Colon (tissue), 2 donors: ENCODE results near the gene PITPNM3.

Source experiments
- FAIRE-seq: peaks from 2 replicates; lab custom pipeline; 2012; peaks lifted over from hg19 to GRCh38; lab: Jason Lieb, UNC
- donor health status: control.
- donor health status: control.

Gene PITPNM3

GRCh38 chr17:6551356-6551755 is 5.0 kb downstream of the PITPNM3 start:
- FAIRE-seq = no peak

GRCh38 chr17:6549384-6550036 is 6.8 kb downstream of the PITPNM3 start:
- FAIRE-seq = no peak

GRCh38 chr17:6548578-6549330 is 7.6 kb downstream of the PITPNM3 start:
- FAIRE-seq = no peak

GRCh38 chr17:6548034-6548433 is 8.3 kb downstream of the PITPNM3 start:
- no peak for FAIRE-seq

- no peak for FAIRE-seq
Measured at GRCh38 chr17:6547336-6547735, 9.0 kb downstream of the PITPNM3 start.

DNA sequence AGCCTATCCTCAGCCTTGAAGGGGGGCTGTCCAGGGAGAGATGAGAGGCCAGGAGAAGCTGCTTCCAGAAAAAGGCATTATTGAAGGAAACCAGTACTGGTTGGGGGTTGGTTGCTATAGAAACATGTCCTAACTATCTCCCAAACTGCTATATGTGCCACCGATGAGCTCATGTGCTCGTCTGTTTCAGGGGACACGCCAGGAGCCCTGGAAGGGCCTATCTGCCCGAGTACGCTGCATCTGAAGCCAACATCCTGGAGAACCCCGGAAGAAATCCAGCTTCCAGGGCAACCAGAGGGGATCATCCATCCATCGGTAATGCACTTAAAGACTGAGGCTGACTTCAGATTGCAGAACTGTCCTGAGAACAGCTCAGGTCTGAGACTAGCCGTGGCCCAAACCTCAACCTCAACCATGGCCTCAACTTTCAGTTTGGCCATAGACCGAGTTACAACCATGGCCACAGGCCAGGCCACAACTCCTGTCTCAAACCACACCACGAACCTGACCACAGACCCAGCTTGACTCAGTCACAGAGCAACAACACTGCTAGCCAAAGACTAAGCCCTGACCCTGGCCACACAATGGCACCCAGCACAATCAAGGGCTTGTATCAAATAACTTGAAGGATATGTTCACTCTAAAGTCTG is 10.2 kb downstream of the PITPNM3 start:
- FAIRE-seq = no peak

DNA sequence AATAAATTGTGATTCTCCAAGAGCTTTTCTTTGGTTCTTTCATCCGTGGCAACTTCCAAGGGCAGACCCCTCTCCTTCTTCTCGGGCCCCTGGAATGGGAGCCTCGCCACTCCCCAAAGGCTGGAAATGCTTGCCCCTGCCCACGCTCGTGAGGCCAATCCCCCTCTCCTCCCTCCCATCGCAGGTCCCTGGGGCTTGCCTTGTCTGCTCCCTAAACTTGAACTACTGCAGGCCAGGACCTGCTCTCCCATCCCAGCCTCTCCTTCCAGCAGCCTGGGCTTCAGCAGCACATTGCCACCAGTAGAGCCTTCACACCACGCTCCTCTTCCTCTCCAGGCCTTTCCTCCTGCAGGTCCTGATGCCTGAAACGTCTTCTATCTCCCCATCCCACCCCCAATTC is 11.1 kb downstream of the PITPNM3 start:
- no peak for FAIRE-seq

GRCh38 chr17:6544011-6544370 is 12.4 kb downstream of the PITPNM3 start:
- FAIRE-seq = no peak

DNA sequence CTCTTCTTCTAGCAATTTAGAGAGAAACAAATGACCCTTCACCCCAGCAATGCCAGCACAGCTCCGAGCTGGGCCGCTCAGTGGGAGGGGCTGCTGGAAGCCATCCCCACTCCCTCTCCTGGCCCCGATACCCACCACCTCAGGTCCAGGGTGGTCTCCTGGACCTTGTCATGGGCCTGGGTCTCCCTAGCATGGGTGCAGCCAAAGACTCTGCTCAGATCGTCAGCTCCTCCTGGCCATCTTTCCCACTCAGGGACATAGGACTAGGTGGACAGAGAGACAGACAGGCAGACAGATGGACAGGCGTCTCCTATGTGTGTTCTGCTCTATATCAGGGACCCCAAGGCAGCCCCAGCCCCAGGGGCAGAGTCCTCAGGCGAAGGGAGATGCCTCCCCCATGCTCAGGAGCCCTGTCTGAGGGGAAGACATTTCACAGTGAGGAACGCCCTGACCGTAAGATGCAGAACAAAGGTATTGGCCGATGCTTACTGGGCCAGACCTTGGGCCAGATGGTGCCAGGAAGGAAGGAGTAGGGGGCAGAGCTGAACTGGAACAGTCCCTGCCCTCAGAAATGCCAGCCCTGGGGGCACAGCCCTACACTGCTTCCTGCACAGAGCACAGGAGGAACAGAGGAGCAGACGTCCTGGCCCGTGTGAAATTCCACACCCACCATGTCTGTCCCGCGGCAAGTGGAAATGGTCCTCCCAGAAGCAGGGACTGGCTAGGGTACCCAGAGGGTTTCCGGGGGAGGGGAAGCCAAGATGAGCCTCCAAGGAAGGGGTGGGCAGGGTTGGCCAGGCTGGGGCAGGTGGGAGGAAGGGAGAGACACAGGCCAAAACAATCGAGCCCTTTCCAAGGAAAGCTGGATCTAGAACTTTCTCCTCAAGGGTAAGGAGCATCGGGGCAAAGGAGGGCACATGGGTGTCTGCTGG is 13.0 kb downstream of the PITPNM3 start:
- FAIRE-seq = no peak

DNA sequence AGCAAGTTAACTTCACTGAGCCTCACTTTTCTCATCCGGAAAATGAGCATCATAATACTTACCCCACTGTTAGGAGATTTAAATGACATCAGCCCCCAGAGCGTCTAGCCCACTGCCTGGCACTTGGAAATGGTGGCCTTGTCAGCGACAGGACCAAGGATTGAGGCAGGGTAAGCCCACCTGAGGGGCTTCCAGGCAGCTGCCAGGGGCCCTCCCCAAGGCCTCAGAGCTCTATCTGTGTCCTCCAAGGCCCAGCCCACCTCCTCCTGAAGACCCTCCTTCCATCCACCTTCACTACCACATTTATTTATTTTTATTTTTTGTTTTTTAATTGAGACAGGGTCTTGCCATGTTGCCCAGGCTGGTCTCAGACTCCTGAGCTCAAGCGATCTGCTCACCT is 13.8 kb downstream of the PITPNM3 start:
- FAIRE-seq = no peak

- no peak for FAIRE-seq
Measured at GRCh38 chr17:6541886-6542285, 14.5 kb downstream of the PITPNM3 start.

DNA sequence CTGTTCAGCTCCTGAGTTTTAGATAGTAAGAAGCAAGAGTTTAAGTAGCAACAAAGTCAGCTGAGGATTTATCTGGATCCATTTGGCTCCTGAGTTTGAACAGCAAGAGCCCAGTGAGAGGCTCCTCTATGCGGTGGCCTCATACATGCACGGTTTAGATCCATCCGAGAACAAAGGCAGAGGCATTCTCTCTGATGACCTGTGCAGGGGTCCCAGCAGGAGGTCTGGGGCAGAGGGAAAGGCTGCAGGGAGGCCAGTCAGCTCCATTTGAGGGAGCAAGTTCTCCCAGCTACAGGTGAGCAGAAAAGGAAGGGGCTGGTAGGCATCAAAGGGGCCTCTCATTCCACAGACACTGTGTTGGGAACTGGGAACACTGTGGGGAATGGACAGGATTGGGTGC is 16.5 kb downstream of the PITPNM3 start:
- FAIRE-seq = no peak

DNA sequence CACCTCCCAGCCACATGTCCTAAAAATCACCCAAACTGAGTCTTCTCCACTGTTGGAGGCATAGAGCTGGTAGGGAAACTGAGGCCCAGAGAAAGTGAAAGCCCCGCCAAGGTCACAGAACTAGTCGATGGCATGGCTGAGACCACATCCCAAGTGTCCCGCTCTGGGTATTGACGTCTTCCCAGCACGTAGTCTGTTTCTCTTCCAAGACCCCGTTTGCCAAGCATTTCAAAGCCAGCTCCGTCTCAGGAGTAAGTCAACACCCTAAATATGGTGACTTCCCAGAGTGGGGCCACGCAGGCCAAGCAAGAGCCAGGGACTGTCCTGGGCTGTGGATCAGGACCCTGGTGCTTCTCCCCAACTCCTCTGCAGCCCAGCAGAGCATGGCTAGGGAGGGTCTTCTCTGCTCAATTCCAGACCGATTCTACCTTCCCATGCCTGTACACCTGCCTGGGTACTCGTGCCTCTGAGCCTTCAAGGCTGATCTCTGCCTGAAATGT is 19.7 kb downstream of the PITPNM3 start:
- FAIRE-seq = no peak

- no peak for FAIRE-seq
Measured at GRCh38 chr17:6536053-6536452, 20.3 kb downstream of the PITPNM3 start.

DNA sequence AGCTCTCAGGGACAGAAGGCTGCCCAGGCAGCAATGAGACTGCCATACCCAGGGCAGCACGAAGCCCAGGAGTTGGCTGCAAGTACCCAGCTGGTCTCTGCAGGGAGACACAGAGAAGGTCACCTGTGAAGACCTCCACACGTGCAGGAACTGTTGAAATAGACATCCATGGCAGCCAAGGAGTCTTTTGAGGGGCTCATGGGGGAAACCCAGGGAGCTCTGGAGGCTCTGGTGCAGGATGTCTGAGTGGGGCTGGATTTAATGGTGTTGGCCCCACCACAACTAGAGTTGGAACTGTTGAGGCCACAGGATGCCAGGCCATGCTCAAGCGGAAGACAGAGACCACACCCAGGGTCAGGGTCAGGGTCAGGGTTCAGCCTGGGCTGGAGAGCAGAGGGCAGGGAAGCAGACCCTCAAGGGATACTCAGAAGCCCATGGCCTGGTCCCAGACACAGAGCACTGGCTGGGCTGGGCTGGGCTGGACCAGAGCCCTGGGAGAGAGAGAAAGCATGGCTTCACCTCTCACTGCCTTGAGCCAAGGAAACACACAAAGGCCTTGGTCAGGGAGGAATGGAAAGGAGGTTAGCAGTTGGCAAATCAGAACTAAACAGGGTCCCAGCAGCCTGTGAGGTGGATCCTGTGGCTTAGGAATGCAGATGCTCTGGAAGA is 21.4 kb downstream of the PITPNM3 start:
- no peak for FAIRE-seq

DNA sequence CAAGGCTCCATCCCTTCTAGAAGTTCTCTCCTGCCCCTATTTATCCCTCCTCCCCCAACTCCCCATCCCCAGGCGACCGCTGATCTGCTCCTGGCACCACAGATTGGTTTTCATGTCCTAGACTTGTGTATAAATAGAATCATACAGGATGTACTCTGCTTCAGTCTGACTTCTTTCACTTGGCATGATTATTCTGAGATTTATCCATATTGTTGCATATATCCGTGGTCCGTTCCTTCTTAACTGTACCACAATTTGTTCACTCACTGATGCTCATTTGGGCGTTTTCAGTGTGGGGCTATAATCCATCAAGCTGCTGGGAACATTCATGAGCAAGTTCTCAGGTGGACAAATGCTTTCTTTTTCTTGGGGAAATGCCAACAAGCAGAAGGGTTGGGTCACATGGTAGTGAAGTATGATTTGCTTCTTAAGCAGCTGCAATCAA is 23.9 kb downstream of the PITPNM3 start:
- FAIRE-seq = no peak

- no peak for FAIRE-seq
Measured at GRCh38 chr17:6531575-6531974, 24.8 kb downstream of the PITPNM3 start.

GRCh38 chr17:6530324-6530920 is 25.9 kb downstream of the PITPNM3 start:
- no peak for FAIRE-seq

GRCh38 chr17:6528557-6528956 is 27.8 kb downstream of the PITPNM3 start:
- no peak for FAIRE-seq

DNA sequence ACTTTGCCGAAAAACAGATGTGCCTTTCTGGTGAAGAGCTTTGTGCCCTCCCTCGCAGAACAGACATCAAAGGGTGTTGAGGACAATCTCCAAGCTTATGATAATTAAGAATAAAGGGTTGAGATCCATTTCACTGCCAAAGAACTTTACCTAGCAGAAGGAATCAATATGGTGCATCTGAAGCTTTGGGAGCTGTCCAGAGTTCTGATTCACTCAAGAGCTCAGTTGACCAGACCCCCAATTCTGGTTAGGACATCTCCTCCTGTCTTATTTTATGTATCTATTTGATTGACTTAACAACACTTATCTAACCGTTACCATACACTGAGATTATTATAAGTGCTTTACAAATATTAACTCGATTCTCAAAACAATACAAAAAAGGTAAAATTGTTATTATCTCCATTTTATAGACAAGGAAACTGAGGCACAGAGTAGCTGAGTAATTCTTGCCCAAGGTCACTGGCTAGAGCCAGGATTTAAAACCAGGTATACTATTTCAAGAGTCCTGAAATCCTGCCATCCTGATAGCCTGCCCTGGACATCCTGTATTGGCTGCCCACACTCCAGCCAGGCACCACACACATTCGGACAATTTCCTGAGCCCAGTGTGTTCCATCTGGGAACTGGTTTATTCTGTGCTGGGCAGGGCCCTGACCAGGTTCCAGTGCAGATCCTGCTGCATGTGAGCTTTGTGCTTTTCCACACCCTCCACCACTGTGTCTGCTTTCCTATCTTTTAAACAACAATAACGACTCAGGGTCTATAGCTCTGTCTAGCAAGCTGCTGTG is 29.8 kb downstream of the PITPNM3 start:
- FAIRE-seq = no peak
